HepG2 (cell line): ENCODE results near the gene FAM193A. TPM values are rescaled to one million over a fixed set of nuclear protein-coding genes. Genes with fewer than 3 reads are reported as not detected.

Source experiments
- ARHGAP35 ChIP-seq: sonication (generic); formaldehyde crosslinking; IDR thresholded peaks from 2 replicates; pipeline ENCODE4 v1.9.0; 2022; ENCODE audit warnings: mild to moderate bottlenecking, inconsistent platforms, moderate library complexity, missing genetic modification reagents, borderline replicate concordance
- BHLHE40 ChIP-seq: IDR thresholded peaks from 2 replicates; pipeline ENCODE4 v1.6.1; 2011; ENCODE audit warnings: low read length, improper control_type of control experiment
- CBX5 ChIP-seq: sonication (generic); formaldehyde crosslinking; IDR thresholded peaks from 2 replicates; pipeline ENCODE4 v1.4.0; 2020; ENCODE audit warnings: missing genetic modification reagents, borderline replicate concordance
- CHD2 ChIP-seq: IDR thresholded peaks from 2 replicates; pipeline ENCODE4 v1.6.1; 2011; ENCODE audit warnings: low read depth, low read length, improper control_type of control experiment
- GABPA ChIP-seq, 2 experiments: IDR thresholded peaks; 2 replicates each; pipeline ENCODE4 v1.6.1; 2011 to 2016; ENCODE audit warnings: low read depth in 2 of 2, low read length in 1 of 2, missing biosample characterization in 1 of 2, missing genetic modification characterization in 1 of 2
- GATA4 ChIP-seq: sonication (generic); IDR thresholded peaks from 2 replicates; pipeline ENCODE4 v1.6.1; 2016; ENCODE audit warnings: antibody characterized with exemption, low read depth, borderline replicate concordance
- GTF3A ChIP-seq: sonication (generic); formaldehyde crosslinking; conservative IDR thresholded peaks from 2 replicates; pipeline ENCODE4 v1.4.0; 2020; ENCODE audit warnings: mild to moderate bottlenecking, missing genetic modification reagents
- IRF2 ChIP-seq: IDR thresholded peaks from 2 replicates; pipeline ENCODE4 v1.6.1; 2018; ENCODE audit warnings: missing genetic modification reagents, missing compliant biosample characterization
- JUN ChIP-seq: sonication (generic); formaldehyde crosslinking; IDR thresholded peaks from 2 replicates; pipeline ENCODE4 v1.4.0; 2020; ENCODE audit warnings: mild to moderate bottlenecking, missing genetic modification reagents
- KLF16 ChIP-seq, 2 experiments: sonication (generic) in 1 of 2; formaldehyde crosslinking in 1 of 2; IDR thresholded peaks; 2 replicates each; pipeline versions ENCODE4 v1.6.1 to v1.8.0; 2016 to 2023; ENCODE audit warnings: missing genetic modification reagents in 2 of 2, missing compliant biosample characterization in 1 of 2
- MAZ ChIP-seq, 2 experiments: sonication (generic) in 1 of 2; formaldehyde crosslinking in 1 of 2; IDR thresholded peaks; 2 replicates each; pipeline versions ENCODE4 v1.5.0 to v1.6.1; 2012 to 2020; ENCODE audit warnings: low read depth in 2 of 2, mild to moderate bottlenecking in 2 of 2, borderline replicate concordance in 1 of 2, improper control_type of control experiment in 1 of 2, low read length in 1 of 2, missing genetic modification reagents in 1 of 2, moderate library complexity in 1 of 2
- MED1 ChIP-seq: sonication (generic); formaldehyde crosslinking; IDR thresholded peaks from 2 replicates; pipeline ENCODE4 v1.4.0; 2020; ENCODE audit warnings: missing genetic modification reagents
- NFRKB ChIP-seq: fragments of 450-650 bp; IDR thresholded peaks from 2 replicates; pipeline ENCODE4 v1.6.1; 2017
- PRMT3 ChIP-seq: sonication (generic); formaldehyde crosslinking; IDR thresholded peaks from 2 replicates; pipeline ENCODE4 v1.8.1; 2022; ENCODE audit warnings: low read depth, mild to moderate bottlenecking, moderate library complexity, missing genetic modification reagents, borderline replicate concordance
- SALL1 ChIP-seq: sonication (generic); formaldehyde crosslinking; IDR thresholded peaks from 2 replicates; pipeline ENCODE4 v1.8.0; 2022; ENCODE audit warnings: mild to moderate bottlenecking, missing genetic modification reagents
- SOX13 ChIP-seq, 3 experiments: fragments of 450-650 bp in 1 of 3; sonication (generic) in 1 of 3; formaldehyde crosslinking in 1 of 3; IDR thresholded peaks in 2 of 3; conservative IDR thresholded peaks in 1 of 3; 2 replicates each; pipeline versions ENCODE4 v1.5.0 to v1.6.1; 2016 to 2020; ENCODE audit warnings: antibody characterized with exemption in 1 of 3, mild to moderate bottlenecking in 1 of 3, missing compliant biosample characterization in 1 of 3, missing genetic modification reagents in 1 of 3, moderate library complexity in 1 of 3
- SP4 ChIP-seq: sonication (generic); formaldehyde crosslinking; IDR thresholded peaks from 2 replicates; pipeline ENCODE4 v1.8.1; 2023; ENCODE audit warnings: mild to moderate bottlenecking, missing genetic modification reagents
- THAP11 ChIP-seq: IDR thresholded peaks from 2 replicates; pipeline ENCODE4 v1.6.1; 2016; ENCODE audit warnings: missing biosample characterization, missing genetic modification reagents
- ZBTB20 ChIP-seq: sonication (generic); formaldehyde crosslinking; IDR thresholded peaks from 2 replicates; pipeline ENCODE4 v1.8.1; 2023; ENCODE audit warnings: missing genetic modification reagents, low read depth, mild to moderate bottlenecking, borderline replicate concordance
- ZC3H13 ChIP-seq: sonication (generic); formaldehyde crosslinking; IDR thresholded peaks from 2 replicates; pipeline ENCODE4 v1.8.1; 2023; ENCODE audit warnings: mild to moderate bottlenecking, missing genetic modification reagents, moderate library complexity
- ZFP36 ChIP-seq: fragments of 150-350 bp; IDR thresholded peaks from 2 replicates; pipeline ENCODE4 v1.6.1; 2018; ENCODE audit warnings: borderline replicate concordance, low read length, low read depth; ENCODE audit not compliant: partially characterized antibody
- ZNF34 ChIP-seq: sonication (generic); formaldehyde crosslinking; IDR thresholded peaks from 2 replicates; pipeline ENCODE4 v1.4.0; 2020; ENCODE audit warnings: mild to moderate bottlenecking, missing genetic modification reagents, borderline replicate concordance
- ZNF674 ChIP-seq: sonication (generic); formaldehyde crosslinking; IDR thresholded peaks from 2 replicates; pipeline ENCODE4 v1.5.0; 2020; ENCODE audit warnings: low read depth, mild to moderate bottlenecking, missing genetic modification reagents
- ZNF780A ChIP-seq: sonication (generic); formaldehyde crosslinking; IDR thresholded peaks from 2 replicates; pipeline ENCODE4 v1.8.0; 2022; ENCODE audit warnings: mild to moderate bottlenecking, missing genetic modification reagents, moderate library complexity
- ZUFSP ChIP-seq: sonication (generic); formaldehyde crosslinking; IDR thresholded peaks from 2 replicates; pipeline ENCODE4 v1.9.0; 2021; ENCODE audit warnings: missing genetic modification reagents, mild to moderate bottlenecking, borderline replicate concordance
- polyA plus RNA-seq, 8 experiments: library from polyadenylated mRNA; depleted of rRNA in 3 of 8; stranded (reverse) in 7 of 8; unstranded in 1 of 8; fragments of >200 nt; fragmentation: Illumina TruSeq in 4 of 8; extraction: Trizol in 4 of 8; gene quantifications; 2 replicates each; pipeline versions ENCODE4 v1.2.1 to v1.2.3, GENCODE V29; 2011 to 2016; ENCODE audit warnings: low read depth in 4 of 8, missing spikeins in 1 of 8, mixed read lengths in 1 of 8; ENCODE audit not compliant: insufficient read depth in 1 of 8
- total RNA-seq, 5 experiments: library from RNA; depleted of rRNA; stranded (reverse); fragments of >200 nt; fragmentation: Illumina TruSeq; extraction: Trizol; gene quantifications; 2 replicates each; pipeline ENCODE4 v1.2.3, GENCODE V29; 2016; ENCODE audit warnings: low read depth in 1 of 5
- TF ChIP-seq, protein P1 (sequence below): sonication (generic); formaldehyde crosslinking; IDR thresholded peaks from 2 replicates; pipeline ENCODE4 v1.4.0; 2020; ENCODE audit warnings: missing genetic modification reagents

FAM193A gene
- total and polyA plus RNA-seq, 2 of the 13 experiments (the other 11 are each of a cell fraction or from before 2014, with no cell fraction given), result 5.7 to 8.7 TPM

DNA sequence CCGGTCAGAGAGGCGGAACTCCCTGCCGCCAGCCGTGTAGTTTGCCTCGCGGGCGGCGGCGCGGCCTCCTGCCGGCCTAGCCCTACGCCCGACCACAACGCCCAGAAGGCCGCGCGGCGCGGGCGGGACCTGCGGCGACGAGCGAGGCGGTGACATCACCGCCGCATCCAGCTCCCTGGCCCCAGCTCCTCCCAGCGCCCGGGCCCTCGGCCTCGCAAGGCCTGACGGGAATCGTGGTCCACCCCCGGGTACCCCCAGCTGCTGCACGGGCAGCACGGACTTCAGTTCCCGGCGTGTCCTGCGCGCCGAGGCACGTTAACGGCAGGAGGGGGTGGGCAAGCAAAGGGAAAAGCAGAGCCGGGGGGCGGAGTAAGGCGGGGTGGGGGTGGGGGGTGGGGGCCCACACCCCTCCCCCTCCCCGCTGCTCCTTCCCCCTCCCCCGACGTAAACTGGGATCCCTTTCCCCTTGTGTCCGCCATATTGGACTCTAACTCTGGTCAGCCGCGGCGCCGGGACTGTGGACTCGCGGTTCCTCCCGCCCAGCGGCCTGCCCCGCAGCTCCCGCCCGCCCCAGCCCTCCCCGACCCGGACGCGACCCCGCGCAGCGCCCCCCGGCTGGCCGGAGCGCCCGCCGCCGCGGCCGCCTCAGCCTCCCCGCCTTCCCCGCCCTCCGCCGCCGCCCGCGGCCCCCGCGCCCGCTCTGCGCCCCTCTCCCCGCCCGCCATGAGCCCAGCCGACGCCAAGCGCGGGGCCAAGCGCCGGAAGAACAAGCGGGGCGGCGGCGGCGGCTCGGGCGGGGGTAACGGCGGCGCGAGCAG lies at the start of gene FAM193A (continued):
- TF ChIP-seq, protein P1, sequence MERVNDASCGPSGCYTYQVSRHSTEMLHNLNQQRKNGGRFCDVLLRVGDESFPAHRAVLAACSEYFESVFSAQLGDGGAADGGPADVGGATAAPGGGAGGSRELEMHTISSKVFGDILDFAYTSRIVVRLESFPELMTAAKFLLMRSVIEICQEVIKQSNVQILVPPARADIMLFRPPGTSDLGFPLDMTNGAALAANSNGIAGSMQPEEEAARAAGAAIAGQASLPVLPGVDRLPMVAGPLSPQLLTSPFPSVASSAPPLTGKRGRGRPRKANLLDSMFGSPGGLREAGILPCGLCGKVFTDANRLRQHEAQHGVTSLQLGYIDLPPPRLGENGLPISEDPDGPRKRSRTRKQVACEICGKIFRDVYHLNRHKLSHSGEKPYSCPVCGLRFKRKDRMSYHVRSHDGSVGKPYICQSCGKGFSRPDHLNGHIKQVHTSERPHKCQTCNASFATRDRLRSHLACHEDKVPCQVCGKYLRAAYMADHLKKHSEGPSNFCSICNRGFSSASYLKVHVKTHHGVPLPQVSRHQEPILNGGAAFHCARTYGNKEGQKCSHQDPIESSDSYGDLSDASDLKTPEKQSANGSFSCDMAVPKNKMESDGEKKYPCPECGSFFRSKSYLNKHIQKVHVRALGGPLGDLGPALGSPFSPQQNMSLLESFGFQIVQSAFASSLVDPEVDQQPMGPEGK (CRISPR knock-in tag), result peak; percentile 94
- TF ChIP-seq CHD2 (0 out of 2 replicates have a peak, but pooled peaks have one; percentile 22), BHLHE40 (peak; percentile 63), JUN (CRISPR knock-in tag) (0 out of 2 replicates have a peak, but pooled peaks have one; percentile 38), IRF2 (CRISPR knock-in tag) (peak; percentile 72), GATA4 (no peak), SOX13 (IDR thresholded peaks at IDR 0.05) (no peak), SOX13 (CRISPR knock-in tag; conservative IDR thresholded peaks at IDR 0.05 in 1 of 2, IDR thresholded peaks at IDR 0.05 in 1 of 2) (peak in 1 of 2 experiments; percentile 22; a peak in 1 of 4 replicates), PRMT3 (CRISPR knock-in tag) (no peak), SALL1 (CRISPR knock-in tag) (no peak), GTF3A (no peak), MAZ (IDR thresholded peaks at IDR 0.05; ENCODE audit: borderline replicate concordance, low read depth, low read length) (peak; percentile 92), MAZ (CRISPR knock-in tag; IDR thresholded peaks at IDR 0.05; ENCODE audit: low read depth) (peak; percentile 56; the same call in 1 of the 2 replicates), ARHGAP35 (no peak), THAP11 (CRISPR knock-in tag) (peak; percentile 96), ZNF674 (CRISPR knock-in tag) (no peak), KLF16 (CRISPR knock-in tag; IDR thresholded peaks at IDR 0.05) (no peak), ZNF780A (CRISPR knock-in tag) (no peak), ZFP36 (no peak), NFRKB (no peak), CBX5 (CRISPR knock-in tag) (no peak), SP4 (CRISPR knock-in tag) (peak; percentile 74), ZNF34 (no peak), GABPA (IDR thresholded peaks at IDR 0.05; ENCODE audit: low read depth, low read length) (peak; percentile 45), GABPA (CRISPR knock-in tag; IDR thresholded peaks at IDR 0.05; ENCODE audit: low read depth) (peak; percentile 63; the same call in 1 of the 2 replicates), MED1 (CRISPR knock-in tag) (peak; percentile 45), ZUFSP (CRISPR knock-in tag) (no peak), ZBTB20 (no peak), ZC3H13 (peak; percentile 2; the same call in 1 of the 2 replicates)
